Measurements from ENCODE around the gene EDEM2. TPM values are rescaled to one million over a fixed set of nuclear protein-coding genes. Genes with fewer than 3 reads are reported as not detected.

Gene EDEM2
- total and polyA plus RNA-seq, 10 donors, result 18.3 to 37.5 (median 32.2) TPM

DNA sequence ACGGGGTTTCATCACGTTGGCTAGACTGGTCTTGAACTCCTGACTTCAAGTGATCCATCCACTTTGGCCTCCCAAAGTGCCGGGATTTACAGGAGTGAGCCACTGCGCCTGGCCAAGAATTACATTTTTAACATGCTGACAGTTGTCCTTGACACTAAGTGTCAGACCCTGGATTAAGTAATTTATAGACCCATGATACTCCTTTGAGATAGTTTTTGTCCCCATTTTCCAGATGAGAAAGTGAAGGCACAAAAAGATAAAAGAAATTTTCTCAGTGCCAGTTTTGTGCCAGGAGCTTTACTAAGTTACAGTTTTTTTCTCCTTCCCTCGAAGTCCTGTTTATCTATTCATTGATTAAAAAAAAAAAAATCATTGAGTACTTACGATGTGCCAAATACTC is 9.8 kb upstream of the EDEM2 start:
- Histone ChIP-seq H3K27ac (no peak overlapping the region), H3K27me3 (replicated peaks in 1 of 7) (no peaks in the 10 kb centered on the region), H3K4me3 (no peak overlapping the region), H3K36me3 (no peaks in the 10 kb centered on the region), H3K9me3 (no peaks in the 10 kb centered on the region), H3K4me1 (peaks cover 0 to 7% (median 0%) of the 10 kb centered on the region in 6 donors)
- intact Hi-C loops (cut with DNase I; ENCODE audit: low total_unique reads), result no loop called here
- DNase-seq, result no peak
- TF ChIP-seq POLR2AphosphoS5 (IDR thresholded peaks at IDR 0.05) (no peak), POLR2A (IDR thresholded peaks at IDR 0.05) (no peak), CTCF (IDR thresholded peaks at IDR 0.05 in 8 of 11, conservative IDR thresholded peaks at IDR 0.05 in 3 of 11) (no peak)
- 73 to 92% (median 86%) methylated on average over 6 of the region's 6 CpGs for WGBS, 5 donors

GRCh38 chr20:35155936-35156335 is 8.8 kb upstream of the EDEM2 start:
- no peak overlapping the region for H3K27ac ChIP-seq
- no peaks in the 10 kb centered on the region for H3K9me3 ChIP-seq
- intact Hi-C loops (cut with DNase I; ENCODE audit: low total_unique reads), result no loop called here
- H3K4me1 ChIP-seq, result peaks cover 0 to 6% (median 0%) of the 10 kb centered on the region in 6 donors
- no peaks in the 10 kb centered on the region for H3K27me3 ChIP-seq (replicated peaks in 1 of 7)
- no peak overlapping the region for H3K4me3 ChIP-seq
- DNase-seq, result no peak
- 54 to 67% (median 58%) methylated on average over 2 of the region's 2 CpGs for WGBS, 5 donors
- no peaks in the 10 kb centered on the region for H3K36me3 ChIP-seq
- TF ChIP-seq POLR2AphosphoS5 (IDR thresholded peaks at IDR 0.05), result no peak
- no peak for TF ChIP-seq CTCF (IDR thresholded peaks at IDR 0.05 in 8 of 11, conservative IDR thresholded peaks at IDR 0.05 in 3 of 11)
- no peak for TF ChIP-seq POLR2A (IDR thresholded peaks at IDR 0.05)

- H3K27ac ChIP-seq, result peak overlapping the region in 2 of 8 donors; percentile 14 to 30
These were observed 4.6 kb upstream of the EDEM2 start for GRCh38 chr20:35151736-35152135.

More at GRCh38 chr20:35151736-35152135, 4.6 kb upstream of the EDEM2 start:
- peaks cover 0 to 19% (median 9%) of the 10 kb centered on the region in 6 donors for H3K4me1 ChIP-seq
- peak in 1 of 3 donors; percentile 34 for TF ChIP-seq POLR2AphosphoS5 (IDR thresholded peaks at IDR 0.05)
- TF ChIP-seq CTCF (IDR thresholded peaks at IDR 0.05 in 8 of 11, conservative IDR thresholded peaks at IDR 0.05 in 3 of 11), result no peak
- WGBS, 5 donors, result 65 to 84% (median 81%) methylated on average over 4 of the region's 4 CpGs
- H3K9me3 ChIP-seq, result no peaks in the 10 kb centered on the region
- H3K4me3 ChIP-seq, result no peak overlapping the region
- H3K36me3 ChIP-seq, result no peaks in the 10 kb centered on the region
- DNase-seq, result no peak
- intact Hi-C loops (cut with DNase I; ENCODE audit: low total_unique reads), result no loop called here
- no peaks in the 10 kb centered on the region for H3K27me3 ChIP-seq (replicated peaks in 1 of 7)
